Measurements from ENCODE around the gene MYO9B.

Gene MYO9B

DNA sequence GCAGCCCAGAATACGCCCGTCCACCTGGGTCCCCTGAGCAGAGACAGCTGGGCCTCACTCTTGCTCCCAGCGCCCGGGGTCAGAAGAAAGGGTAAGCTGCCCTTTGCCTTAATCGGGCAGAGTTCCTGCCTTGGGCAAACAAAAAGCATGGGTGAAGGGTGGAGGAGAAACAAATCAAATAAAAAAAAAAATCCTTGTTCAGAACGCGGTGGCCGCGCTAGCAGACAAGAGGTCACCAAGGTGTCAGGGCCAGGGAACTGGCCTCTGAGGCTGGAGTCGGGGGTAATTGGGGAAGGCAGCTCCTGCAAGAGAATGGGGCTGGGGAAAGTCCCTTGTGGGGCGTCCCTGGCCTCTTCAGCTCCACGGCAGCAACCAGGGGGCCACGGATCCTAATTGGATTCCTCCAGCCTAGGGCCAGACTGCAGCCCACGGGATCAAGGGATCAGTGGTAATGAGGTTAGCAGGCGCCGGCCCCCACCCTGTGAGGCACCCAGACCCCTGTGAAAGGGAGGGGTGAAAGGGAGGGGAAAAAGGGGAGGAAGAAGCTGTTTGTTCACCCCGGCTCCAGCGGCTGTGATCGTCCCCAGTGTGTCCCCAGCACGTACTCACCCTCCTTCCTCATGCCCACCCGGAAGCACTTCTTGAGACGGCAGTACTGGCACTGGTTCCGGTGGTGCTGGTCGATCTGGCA is 164.6 kb downstream of the MYO9B start:
- TF ChIP-seq, protein P1, sequence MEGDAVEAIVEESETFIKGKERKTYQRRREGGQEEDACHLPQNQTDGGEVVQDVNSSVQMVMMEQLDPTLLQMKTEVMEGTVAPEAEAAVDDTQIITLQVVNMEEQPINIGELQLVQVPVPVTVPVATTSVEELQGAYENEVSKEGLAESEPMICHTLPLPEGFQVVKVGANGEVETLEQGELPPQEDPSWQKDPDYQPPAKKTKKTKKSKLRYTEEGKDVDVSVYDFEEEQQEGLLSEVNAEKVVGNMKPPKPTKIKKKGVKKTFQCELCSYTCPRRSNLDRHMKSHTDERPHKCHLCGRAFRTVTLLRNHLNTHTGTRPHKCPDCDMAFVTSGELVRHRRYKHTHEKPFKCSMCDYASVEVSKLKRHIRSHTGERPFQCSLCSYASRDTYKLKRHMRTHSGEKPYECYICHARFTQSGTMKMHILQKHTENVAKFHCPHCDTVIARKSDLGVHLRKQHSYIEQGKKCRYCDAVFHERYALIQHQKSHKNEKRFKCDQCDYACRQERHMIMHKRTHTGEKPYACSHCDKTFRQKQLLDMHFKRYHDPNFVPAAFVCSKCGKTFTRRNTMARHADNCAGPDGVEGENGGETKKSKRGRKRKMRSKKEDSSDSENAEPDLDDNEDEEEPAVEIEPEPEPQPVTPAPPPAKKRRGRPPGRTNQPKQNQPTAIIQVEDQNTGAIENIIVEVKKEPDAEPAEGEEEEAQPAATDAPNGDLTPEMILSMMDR (IDR thresholded peaks at IDR 0.05; ENCODE audit: poor library complexity, severe bottlenecking): no peak

DNA sequence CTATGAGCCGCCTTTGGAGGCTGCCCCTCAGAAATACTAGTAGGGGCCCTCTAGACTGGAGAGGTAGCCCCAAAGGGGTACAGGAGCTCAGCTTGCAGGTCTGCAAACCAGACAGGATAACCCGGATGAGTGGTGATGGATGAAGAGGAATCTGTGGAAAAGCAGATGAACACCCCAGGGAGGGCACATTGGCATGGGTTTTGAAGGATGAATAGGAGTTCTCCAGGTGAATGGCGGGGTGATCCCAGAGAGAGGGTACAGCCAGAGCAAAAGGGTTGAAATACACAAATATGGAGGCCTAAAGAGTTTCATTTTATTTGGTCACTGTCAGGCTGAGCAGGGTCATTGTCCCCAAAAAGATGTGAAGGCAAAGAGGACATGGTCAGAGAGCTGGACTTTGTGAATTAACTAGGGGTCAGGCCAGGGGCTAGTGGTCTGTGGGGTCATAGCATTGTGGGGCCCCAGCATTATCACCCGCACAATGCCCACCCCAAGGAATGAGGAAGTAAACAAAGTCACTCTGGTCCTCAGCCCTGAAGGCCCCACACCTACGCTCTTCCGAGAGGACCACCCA is 165.3 kb downstream of the MYO9B start:
- Histone ChIP-seq H3K27me3 (ENCODE audit: insufficient read depth, poor library complexity, severe bottlenecking) (no peaks in the 10 kb centered on the region), H3K27ac (ENCODE audit: poor library complexity, severe bottlenecking) (peak overlapping the region; percentile 84), H3K4me3 (ENCODE audit: severe bottlenecking) (no peak overlapping the region), H3K9me3 (ENCODE audit: severe bottlenecking) (no peaks in the 10 kb centered on the region), H3K4me1 (ENCODE audit: insufficient read depth, poor library complexity, severe bottlenecking) (peaks cover 7% of the 10 kb centered on the region), H3K36me3 (ENCODE audit: low read depth) (peaks cover 39% of the 10 kb centered on the region)
- DNase-seq (ENCODE audit: low spot score) (no peak), ATAC-seq (ENCODE audit: low read depth) (no peak)
- TF ChIP-seq, protein P1 (IDR thresholded peaks at IDR 0.05; ENCODE audit: poor library complexity, severe bottlenecking): no peak

More for the DNA sequence above, 164.6 kb downstream of the MYO9B start:
- DNase-seq (ENCODE audit: low spot score): no peak
- Histone ChIP-seq H3K36me3 (ENCODE audit: low read depth) (peaks cover 39% of the 10 kb centered on the region), H3K9me3 (ENCODE audit: severe bottlenecking) (no peaks in the 10 kb centered on the region), H3K27me3 (ENCODE audit: insufficient read depth, poor library complexity, severe bottlenecking) (no peaks in the 10 kb centered on the region), H3K4me1 (ENCODE audit: insufficient read depth, poor library complexity, severe bottlenecking) (peaks cover 7% of the 10 kb centered on the region), H3K4me3 (ENCODE audit: severe bottlenecking) (no peak overlapping the region), H3K27ac (ENCODE audit: poor library complexity, severe bottlenecking) (no peak overlapping the region)
- ATAC-seq (ENCODE audit: low read depth): no peak

DNA sequence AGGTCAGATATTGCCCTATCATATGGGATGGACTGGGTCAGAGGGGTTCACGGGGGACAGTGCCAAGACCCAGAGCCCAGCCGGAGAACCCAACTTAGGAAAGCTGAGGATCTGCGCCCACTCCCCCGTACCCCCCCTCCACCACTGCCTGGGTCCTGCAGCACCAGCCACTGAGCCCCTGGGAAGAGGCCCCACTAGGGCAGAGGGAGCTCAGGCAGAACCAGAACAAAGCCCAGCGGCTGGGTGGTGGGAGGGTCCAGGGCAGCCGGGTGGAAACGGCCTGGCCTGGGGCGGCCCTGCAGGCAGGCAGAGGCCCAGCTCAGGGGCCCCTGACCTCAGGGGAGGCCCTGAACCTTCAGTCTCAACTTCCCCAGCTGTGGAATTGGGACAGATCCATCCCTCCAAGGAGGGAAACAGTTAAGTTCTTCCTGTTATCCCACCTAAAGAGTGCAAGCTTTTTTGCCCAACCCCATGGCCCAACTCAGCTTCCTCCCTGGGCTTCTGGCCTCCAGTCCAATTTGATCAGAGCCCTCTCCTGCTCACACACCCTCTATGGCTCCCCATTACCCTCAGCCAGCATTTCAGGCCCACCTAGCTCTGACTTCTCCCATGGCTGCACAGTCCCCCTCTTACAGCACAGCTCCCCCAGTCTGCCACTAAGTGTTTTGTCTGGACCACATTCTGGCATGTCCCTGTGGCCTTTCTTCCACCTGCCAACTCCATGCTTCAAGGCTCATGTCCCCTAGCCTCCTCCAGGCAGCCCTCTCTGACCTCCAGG is 167.0 kb downstream of the MYO9B start:
- peaks cover 19% of the 10 kb centered on the region for H3K4me1 ChIP-seq (ENCODE audit: insufficient read depth, poor library complexity, severe bottlenecking)
- H3K27ac ChIP-seq (ENCODE audit: poor library complexity, severe bottlenecking): peak overlapping the region; percentile 84
- no peak for ATAC-seq (ENCODE audit: low read depth)

DNA sequence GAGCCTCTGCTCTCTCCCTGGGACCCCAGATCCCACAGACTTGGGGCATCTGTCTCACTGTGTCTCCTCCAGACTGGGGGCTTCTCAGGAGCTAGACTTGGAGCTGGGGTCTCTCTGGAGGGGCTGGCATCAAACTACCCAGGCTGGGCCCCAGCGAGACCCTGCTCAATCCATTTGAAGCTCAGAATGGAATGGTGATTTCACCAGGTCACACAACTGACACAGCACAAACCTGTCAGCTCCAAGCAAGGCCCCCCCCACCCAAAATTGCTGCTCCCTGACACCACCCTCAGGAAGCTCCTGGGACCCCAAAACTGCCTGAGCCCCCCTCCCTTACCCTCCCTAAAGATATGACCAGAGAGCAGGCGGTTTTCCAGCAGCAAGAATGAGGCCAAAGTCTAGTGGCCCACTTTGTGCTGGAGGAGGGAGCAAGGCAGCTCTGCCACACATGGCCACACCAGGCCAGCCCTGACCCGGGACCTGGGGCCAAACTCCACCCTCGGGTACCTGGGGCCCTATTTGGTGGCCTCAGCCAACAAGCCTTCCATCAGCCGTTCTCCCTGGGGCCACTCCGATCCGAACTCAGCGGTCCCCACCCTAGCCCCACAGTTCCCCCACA is 167.7 kb downstream of the MYO9B start:
- TF ChIP-seq, protein P1 (IDR thresholded peaks at IDR 0.05; ENCODE audit: poor library complexity, severe bottlenecking): no peak
- ATAC-seq (ENCODE audit: low read depth): no peak; the same call in 2 of the 3 replicates
- peaks cover 30% of the 10 kb centered on the region for H3K36me3 ChIP-seq (ENCODE audit: low read depth)
- peak overlapping the region; percentile 84 for H3K27ac ChIP-seq (ENCODE audit: poor library complexity, severe bottlenecking)
- no peaks in the 10 kb centered on the region for H3K9me3 ChIP-seq (ENCODE audit: severe bottlenecking)
- peak overlapping the region; percentile 77 for H3K4me3 ChIP-seq (ENCODE audit: severe bottlenecking)
- H3K4me1 ChIP-seq (ENCODE audit: insufficient read depth, poor library complexity, severe bottlenecking): peaks cover 26% of the 10 kb centered on the region
- no peaks in the 10 kb centered on the region for H3K27me3 ChIP-seq (ENCODE audit: insufficient read depth, poor library complexity, severe bottlenecking)
- no peak for DNase-seq (ENCODE audit: low spot score)

More for the DNA sequence above, 167.0 kb downstream of the MYO9B start:
- Histone ChIP-seq H3K36me3 (ENCODE audit: low read depth) (peaks cover 37% of the 10 kb centered on the region), H3K4me3 (ENCODE audit: severe bottlenecking) (no peak overlapping the region), H3K27me3 (ENCODE audit: insufficient read depth, poor library complexity, severe bottlenecking) (no peaks in the 10 kb centered on the region), H3K9me3 (ENCODE audit: severe bottlenecking) (no peaks in the 10 kb centered on the region)
- no peak for DNase-seq (ENCODE audit: low spot score)
- TF ChIP-seq, protein P1 (IDR thresholded peaks at IDR 0.05; ENCODE audit: poor library complexity, severe bottlenecking): no peak

All from RWPE2 (cell line).